GM21367 (cell line): Measurements from ENCODE around the gene EMP1.

Experiments
- ATAC-seq: cut with Tn5 transposase; IDR thresholded peaks from one replicate; pipeline ENCODE4 v1.9.1; 2021; ENCODE audit not compliant: unreplicated experiment

Gene EMP1

GRCh38 chr12:13195250-13195649, 1.3 kb upstream of the EMP1 start:
- no peak for ATAC-seq

GRCh38 chr12:13195785-13196129, 769 bp upstream of the EMP1 start:
- ATAC-seq, result no peak

GRCh38 chr12:13197032-13197431, 506 bp downstream of the EMP1 start:
- no peak for ATAC-seq

GRCh38 chr12:13197526-13198143, 1.1 kb downstream of the EMP1 start:
- ATAC-seq, result no peak

- ATAC-seq, result no peak
These were observed 1.7 kb downstream of the EMP1 start for GRCh38 chr12:13198241-13198640.

- ATAC-seq, result no peak
These were observed 2.4 kb downstream of the EMP1 start for GRCh38 chr12:13198876-13199275.

DNA sequence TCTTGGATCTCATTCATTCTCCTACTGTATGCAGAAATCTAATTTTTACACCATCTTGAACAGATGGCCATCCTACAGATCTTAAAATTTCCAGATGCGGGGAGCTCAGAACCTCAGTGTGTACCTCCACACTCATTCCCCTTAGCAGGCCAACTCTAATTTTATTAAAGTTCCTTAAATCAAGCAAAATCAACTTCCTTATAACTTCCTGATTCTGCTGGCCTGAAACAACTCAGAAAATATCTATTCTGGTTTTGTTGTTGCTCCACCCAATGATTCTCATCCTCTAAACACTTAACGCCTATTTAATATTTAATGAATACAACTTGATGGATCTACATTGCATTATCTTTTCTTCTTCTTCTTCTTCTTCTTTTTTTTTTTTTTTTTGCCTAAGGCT, 3.1 kb downstream of the EMP1 start:
- no peak for ATAC-seq

DNA sequence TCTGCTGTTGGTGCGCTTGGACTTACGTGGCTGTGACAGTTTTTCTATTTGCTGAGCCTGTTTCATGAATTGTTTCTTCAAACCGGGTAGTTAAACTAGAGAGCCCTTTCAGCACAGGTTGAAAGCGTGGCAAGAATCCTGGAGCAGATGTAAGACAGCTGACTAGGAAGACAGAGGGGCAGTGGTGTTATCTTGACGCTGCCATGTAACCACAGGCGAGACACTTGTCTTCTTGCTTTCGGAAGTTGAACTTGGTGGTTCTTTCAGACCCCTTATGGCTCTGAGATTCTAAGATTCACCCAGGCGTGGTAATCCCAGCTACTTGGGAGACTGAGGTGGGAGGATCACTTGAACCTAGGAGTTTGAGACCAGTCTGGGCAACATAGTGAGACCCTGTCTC, 4.3 kb downstream of the EMP1 start:
- ATAC-seq, result no peak

- no peak for ATAC-seq
These were observed 6.8 kb downstream of the EMP1 start for GRCh38 chr12:13203034-13203922.

- no peak for ATAC-seq
These were observed 7.9 kb downstream of the EMP1 start for GRCh38 chr12:13204428-13204827.

DNA sequence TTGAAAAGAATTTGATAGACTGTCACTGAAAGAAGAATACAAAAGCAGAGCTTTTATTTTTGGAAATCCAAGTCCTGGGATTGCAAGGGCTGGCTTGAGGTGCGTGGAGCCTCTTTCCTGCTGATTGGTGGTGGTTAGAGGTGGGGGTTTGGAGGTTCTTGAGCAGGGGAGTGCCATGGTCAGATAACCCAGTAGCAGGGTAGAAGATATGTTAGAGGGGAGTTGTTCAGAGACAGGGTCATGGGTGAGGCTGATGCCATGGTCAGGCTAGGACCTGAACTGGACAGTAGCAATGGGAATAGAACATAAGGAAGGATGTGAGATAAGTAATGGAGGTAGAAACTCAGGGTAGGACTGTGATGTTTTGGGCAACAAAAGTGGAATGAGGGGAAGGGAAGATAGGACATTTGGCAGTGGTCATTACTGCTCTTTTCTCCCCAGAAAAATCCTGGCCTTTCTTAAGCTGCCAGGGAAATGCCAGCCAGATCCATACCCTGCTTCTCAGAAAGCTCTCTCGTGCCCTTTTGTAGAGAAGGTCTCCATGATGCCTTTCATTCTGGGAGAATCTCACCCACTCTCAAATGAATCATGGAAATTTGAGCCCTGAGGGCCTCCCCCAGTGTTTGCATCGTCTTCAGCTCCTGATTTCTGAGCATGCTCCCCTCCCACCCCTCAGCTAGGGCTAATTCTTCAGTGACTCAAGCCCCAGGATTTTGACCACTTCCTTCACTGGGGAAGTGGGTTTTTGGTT, 9.5 kb downstream of the EMP1 start:
- no peak for ATAC-seq

- no peak for ATAC-seq
These were observed 10.0 kb downstream of the EMP1 start for GRCh38 chr12:13206560-13206897.

GRCh38 chr12:13208533-13209435, 12.3 kb downstream of the EMP1 start:
- no peak for ATAC-seq

DNA sequence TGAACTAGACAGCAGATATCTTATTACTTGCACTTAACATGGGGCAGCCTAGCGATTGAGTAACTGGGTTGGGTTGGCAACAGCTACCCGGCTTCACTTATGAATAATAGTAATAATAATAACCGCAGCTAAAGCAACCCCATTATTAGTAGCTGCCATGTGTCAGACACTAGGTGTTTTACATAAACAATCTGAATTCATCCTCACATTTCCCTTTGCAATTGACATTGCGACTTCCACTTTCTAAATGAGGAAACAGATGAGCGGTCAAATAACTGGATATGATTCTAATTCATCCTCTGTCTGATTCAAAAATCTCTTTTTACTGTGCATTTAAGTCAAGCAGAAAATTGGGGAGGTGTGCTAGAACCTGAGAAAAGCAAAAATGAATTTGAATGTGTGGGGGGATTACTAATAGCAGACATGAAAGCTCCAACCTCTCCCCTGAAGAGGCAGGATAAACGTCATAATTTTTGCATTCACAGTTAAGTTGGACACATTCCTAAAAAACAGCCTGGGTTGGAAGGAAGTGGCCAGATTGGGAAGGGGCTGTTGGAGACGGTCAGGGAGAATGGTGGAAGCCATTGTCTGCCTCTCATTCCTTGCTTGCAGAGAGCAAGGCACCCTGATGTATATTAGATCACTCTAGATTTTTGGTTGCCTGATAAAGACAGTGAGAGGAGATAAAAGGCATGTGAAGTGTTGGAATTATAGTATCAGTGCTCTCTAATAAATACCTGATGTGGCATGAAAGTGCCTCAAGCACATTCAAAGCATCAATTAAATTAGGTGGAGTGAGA, 13.1 kb downstream of the EMP1 start:
- ATAC-seq, result no peak

DNA sequence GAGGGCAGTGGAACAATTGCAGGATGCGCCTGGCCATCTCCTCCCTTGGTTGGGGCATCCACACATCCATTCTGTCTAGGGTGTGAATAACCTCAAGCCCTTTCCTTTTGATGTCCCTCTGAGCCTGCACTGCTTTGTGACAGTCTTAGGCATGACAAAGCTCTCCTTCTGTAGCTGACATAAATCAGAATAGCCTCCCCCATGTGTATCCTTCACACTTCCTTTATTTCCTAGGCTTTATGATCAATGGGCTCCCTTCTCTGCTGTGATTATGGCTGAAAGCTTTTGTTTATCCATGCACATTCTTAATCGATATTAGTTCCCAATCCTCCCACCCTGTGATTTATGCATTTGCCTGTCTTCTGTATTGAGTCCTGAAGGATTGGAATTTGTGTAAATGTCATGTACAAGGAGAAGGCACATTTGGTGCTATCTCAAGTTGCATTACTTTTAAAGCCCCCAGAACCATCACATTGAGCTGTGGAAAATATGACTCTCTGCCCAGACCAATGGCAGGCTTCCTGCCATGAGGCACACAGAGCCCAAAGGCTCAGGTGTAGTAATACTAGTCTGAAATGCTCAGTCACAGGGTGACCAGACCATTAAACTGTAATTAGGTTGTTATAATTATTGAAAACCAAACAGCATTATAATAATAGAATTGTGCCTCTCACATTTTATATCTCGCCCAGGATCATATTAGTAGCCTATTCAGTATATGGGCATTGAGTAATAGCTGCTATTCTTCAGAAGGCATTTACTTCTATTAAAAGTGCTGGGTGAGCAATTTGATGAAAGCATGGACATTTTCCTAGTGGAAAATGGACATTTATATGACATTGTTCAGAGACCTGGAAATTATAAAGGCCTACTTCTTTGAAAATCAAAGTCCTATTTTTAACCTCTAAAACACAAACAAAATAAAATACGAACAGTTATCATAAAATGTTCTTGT, 14.0 kb downstream of the EMP1 start:
- ATAC-seq, result no peak

GRCh38 chr12:13211191-13211858, 14.8 kb downstream of the EMP1 start:
- no peak for ATAC-seq

- ATAC-seq, result no peak
These were observed 15.5 kb downstream of the EMP1 start for GRCh38 chr12:13211859-13212664.

DNA sequence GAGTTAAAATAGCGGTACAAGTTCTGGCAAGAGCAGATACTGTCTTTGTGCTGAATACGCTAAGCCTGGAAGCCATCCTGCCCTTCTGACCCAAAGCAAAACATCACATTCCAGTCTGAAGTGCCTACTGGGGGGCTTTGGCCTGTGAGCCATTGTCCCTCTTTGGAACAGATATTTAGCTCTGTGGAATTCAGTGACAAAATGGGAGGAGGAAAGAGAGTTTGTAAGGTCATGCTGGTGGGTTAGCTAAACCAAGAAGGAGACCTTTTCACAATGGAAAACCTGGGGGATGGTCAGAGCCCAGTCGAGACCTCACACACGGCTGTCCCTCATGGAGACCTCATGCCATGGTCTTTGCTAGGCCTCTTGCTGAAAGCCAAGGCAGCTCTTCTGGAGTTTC, 18.5 kb downstream of the EMP1 start:
- ATAC-seq, result no peak
